Upper lobe of left lung (tissue), 6 donors: Measurements from ENCODE around the gene NBPF4. TPM values are rescaled to one million over a fixed set of nuclear protein-coding genes. Genes with fewer than 3 reads are reported as not detected.
"Not testable (repeated sequence)": the region's sequence is repeated elsewhere in the genome, so short reads cannot be mapped to it uniquely, and the experiment has no call there.

Experiments
- ATAC-seq, 2 donors: fragments of 200-7000 bp; cut with Tn5 transposase; one replicate each; pipeline ENCODE4 v1.9.1; 2022; ENCODE audit warnings: mild to moderate bottlenecking in 2 of 2, moderate library complexity in 2 of 2; ENCODE audit not compliant: low FRiP score in 2 of 2
- DNase-seq, 2 donors: peaks; one replicate each; pipeline ENCODE4 v3.0.0-alpha.2; 2019 to 2020
- H3K27ac ChIP-seq, 4 donors: fragments of 200-600 bp; sonication (generic); one replicate each; pipeline ENCODE4 v1.5.1; 2016 to 2019
- H3K27me3 ChIP-seq, 4 donors: fragments of 200-600 bp; sonication (generic); one replicate each; pipeline ENCODE4 v1.5.1; 2017 to 2019
- H3K36me3 ChIP-seq, 4 donors: fragments of 200-600 bp; sonication (generic); one replicate each; pipeline ENCODE4 v1.5.1; 2016 to 2019
- H3K4me1 ChIP-seq, 4 donors: fragments of 200-600 bp; sonication (generic); one replicate each; pipeline ENCODE4 v1.5.1; 2018 to 2019
- H3K4me3 ChIP-seq, 4 donors: fragments of 200-600 bp; sonication (generic); one replicate each; pipeline ENCODE4 v1.5.1; 2017 to 2019; ENCODE audit warnings: mild to moderate bottlenecking in 2 of 4, moderate library complexity in 1 of 4
- H3K9me3 ChIP-seq, 4 donors: fragments of 200-600 bp; sonication (generic); one replicate each; pipeline ENCODE4 v1.5.1; 2018 to 2019
- WGBS, 2 donors: methylation state at CpG; one replicate each; pipeline ENCODE4 v1.1.5; 2017 to 2018; 5-methylcytosine and 5-hydroxymethylcytosine counted together
- total RNA-seq, 6 donors: library from RNA; depleted of rRNA in 4 of 6; stranded (reverse); fragments of >200 nt in 4 of 6; gene quantifications; one replicate each; pipeline versions ENCODE4 v1.1.0 to v1.2.1, GENCODE V29; 2016 to 2021
- donor health status: DM: no; HTN: no; CAD: no; lungs with moderate emphysema.
- donor health status: DM: no; HTN: yes; CAD: no; lungs with severe emphysema.

NBPF4 gene, protein sequence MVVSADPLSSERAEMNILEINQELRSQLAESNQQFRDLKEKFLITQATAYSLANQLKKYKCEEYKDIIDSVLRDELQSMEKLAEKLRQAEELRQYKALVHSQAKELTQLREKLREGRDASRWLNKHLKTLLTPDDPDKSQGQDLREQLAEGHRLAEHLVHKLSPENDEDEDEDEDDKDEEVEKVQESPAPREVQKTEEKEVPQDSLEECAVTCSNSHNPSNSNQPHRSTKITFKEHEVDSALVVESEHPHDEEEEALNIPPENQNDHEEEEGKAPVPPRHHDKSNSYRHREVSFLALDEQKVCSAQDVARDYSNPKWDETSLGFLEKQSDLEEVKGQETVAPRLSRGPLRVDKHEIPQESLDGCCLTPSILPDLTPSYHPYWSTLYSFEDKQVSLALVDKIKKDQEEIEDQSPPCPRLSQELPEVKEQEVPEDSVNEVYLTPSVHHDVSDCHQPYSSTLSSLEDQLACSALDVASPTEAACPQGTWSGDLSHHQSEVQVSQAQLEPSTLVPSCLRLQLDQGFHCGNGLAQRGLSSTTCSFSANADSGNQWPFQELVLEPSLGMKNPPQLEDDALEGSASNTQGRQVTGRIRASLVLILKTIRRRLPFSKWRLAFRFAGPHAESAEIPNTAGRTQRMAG
- total RNA-seq = not detected

DNA sequence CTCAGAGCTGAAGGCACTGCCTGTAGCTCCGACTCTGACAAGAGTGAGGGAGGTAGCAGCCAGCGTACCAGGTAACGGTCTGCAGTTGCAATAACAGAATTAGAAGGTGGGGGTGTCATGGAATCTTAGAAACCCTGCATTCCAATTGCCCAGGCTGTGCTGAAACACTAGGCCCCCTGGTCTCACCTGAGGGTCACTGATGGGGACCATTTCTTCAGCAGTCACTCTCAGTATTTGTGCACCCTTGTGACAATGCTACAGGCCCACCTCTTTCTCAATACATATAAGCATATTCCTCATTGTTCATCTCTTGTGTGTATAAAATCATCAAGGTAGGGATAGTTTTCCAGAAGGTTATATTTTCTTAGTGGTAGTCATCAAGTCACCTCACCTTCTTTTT, at the start of gene NBPF4:
TSS of gene NBPF4 (minus strand) at position 101 of the 400 bp plus-strand sequence. CDS start 315 bp downstream, outside the sequence.
- no CpG with 5 or more reads among the region's 3 CpGs for WGBS, 2 donors
- DNase-seq, ATAC-seq, H3K4me1 ChIP-seq, H3K9me3 ChIP-seq, H3K4me3 ChIP-seq, H3K36me3 ChIP-seq, H3K27me3 ChIP-seq, H3K27ac ChIP-seq: not testable (repeated sequence)

DNA sequence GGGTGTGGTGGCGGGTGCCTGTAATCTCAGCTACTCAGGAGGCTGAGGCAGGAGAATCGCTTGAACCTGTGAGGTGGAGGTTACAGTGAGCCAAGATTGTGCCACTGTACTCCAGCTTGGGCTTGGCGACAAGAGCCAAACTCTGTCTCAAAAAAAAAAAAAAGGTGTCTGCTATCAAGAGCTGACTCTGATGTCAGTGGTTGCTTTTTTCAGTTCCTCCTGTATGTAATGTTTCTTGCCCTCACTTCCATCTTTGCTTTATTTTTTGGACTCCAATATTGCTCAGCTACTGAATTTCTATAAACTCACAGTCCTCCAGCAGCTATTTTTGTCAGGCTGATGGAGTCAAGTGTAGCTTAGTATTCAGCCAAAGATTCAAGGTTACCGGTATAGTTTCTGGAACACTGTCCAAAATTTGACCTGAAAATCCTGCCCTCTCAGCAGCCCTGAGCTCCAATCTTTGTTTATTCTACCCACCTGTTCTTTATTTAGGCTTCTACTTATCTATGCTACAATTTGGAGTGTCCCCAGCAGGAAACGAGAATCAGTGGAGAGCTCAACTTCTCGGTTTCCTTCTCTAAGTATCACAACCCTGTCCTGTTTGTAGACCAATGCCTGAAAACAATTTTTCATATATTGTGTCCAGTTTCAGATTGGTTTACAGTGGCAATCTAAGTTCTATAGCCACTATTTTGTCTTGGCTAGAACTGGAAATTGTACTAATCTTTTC, 38.8 kb upstream of the NBPF4 start:
- not testable (repeated sequence) for ATAC-seq, H3K36me3 ChIP-seq, H3K9me3 ChIP-seq, H3K27me3 ChIP-seq, DNase-seq, H3K4me1 ChIP-seq, H3K27ac ChIP-seq, H3K4me3 ChIP-seq
- WGBS, 2 donors = no CpG with 5 or more reads among the region's 6 CpGs

DNA sequence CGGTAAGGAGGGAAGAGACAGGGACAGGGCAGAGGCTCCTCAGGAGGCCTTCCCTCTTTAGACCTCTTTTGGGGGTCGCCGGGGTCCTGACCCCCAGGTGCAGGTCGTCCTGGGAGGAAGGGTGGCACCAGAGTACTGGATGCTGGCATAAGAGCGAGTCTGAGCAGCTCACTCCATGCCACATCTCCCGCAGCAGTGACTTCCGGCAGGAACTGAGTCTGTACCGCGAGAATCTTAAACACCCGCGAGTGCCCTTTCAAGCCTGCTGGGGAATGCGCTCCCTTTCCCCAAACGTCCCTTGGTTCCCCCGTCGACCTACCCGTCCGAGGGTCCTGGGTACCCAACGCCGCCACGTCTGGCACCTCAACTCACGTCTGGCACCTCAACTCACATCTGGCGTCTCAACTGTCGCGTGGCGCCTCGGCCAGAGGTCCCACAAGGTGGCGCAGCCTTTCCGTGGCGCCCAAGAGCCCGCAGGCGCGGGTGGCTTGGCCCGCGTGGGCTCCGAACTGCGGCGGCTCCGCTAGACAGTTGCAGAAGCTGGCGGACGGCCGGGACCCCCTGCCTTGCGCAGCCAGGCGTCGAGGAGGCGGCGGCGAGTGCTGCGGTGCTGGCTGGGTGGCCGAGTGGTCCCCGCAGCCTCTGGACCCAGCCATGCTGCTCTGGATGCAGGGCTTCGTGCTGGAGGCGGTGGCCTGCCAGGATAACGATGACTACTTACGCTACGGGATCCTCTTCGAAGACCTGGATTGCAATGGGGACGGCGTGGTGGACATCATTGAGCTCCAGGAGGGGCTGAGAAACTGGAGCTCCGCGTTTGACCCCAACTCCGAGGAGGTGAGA, 28.8 kb upstream of the NBPF4 start:
- not testable (repeated sequence) for H3K4me1 ChIP-seq, H3K27ac ChIP-seq, H3K27me3 ChIP-seq, H3K9me3 ChIP-seq, H3K36me3 ChIP-seq, H3K4me3 ChIP-seq, DNase-seq
- peak in 1 of 2 donors; percentile 47 for ATAC-seq
- WGBS, 2 donors = no CpG with 5 or more reads among the region's 61 CpGs

DNA sequence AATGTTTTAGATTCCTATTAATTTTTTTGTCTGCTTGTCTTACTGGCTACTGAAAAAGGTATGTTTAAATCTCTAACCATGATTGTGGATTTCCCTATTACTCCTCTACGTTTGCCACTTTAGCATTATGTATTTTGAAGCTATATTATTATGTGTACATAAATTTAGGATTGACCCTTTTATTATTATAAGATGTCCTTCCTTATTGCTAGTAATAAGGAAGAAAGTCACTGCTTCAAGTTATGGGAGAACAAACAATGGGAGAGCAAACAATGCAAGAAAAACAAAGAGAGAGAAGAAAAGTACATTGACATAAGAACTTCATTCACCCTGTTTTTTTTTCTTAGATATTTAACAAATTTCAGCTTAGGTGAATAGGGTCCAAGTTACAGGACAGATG, 23.2 kb upstream of the NBPF4 start:
- H3K27ac ChIP-seq, H3K36me3 ChIP-seq, ATAC-seq, H3K27me3 ChIP-seq, H3K4me3 ChIP-seq, DNase-seq, H3K9me3 ChIP-seq, H3K4me1 ChIP-seq: not testable (repeated sequence)
- WGBS, 2 donors = 50% methylated on average over 1 of the region's 1 CpG; no CpG with 5 or more reads in 1 of the 2 donors

DNA sequence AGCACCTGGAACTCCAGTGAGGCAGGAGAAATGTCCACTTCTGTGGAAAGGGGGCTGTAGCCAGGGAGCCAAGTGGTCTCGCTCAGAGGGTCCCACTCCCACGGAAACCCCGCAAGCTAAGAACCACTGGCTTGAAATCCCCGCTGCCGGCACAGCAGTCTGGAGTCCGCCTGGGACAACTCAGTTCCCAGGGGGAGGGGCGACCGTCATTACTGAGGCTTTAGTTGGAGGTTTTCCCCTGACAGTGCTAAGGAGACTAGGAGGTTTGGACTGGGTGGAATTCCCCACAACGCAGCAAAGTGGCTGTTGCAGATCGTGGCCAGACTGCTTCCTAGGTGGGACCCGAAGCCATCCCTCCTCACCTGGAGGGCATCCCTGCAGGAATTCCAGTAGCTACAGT, 18.1 kb upstream of the NBPF4 start:
- H3K36me3 ChIP-seq, H3K9me3 ChIP-seq, H3K27me3 ChIP-seq, H3K4me1 ChIP-seq, H3K27ac ChIP-seq, ATAC-seq, H3K4me3 ChIP-seq, DNase-seq: not testable (repeated sequence)
- WGBS, 2 donors = no CpG with 5 or more reads among the region's 11 CpGs

DNA sequence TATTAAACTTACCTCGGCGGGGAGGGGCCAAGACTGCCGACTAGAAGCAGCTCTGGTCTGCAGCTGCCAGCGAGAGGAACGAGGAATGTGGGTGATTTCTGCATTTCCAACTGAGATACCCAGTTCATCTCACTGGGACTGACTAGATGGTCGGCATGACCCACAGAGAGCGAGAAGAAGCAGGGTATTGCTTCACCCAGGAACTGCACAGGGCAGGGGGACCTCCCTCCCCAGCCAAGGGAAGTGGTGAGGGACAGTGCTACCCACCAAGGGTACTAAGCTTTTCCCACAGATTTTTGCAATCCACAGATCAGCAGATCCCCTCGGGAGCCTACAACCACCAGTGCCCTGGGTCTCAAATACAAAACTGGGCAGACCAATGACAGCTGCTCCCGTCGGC, 17.6 kb upstream of the NBPF4 start:
- WGBS, 2 donors = no CpG with 5 or more reads among the region's 10 CpGs
- H3K4me1 ChIP-seq, DNase-seq, H3K9me3 ChIP-seq, ATAC-seq, H3K27me3 ChIP-seq, H3K4me3 ChIP-seq, H3K36me3 ChIP-seq, H3K27ac ChIP-seq: not testable (repeated sequence)

DNA sequence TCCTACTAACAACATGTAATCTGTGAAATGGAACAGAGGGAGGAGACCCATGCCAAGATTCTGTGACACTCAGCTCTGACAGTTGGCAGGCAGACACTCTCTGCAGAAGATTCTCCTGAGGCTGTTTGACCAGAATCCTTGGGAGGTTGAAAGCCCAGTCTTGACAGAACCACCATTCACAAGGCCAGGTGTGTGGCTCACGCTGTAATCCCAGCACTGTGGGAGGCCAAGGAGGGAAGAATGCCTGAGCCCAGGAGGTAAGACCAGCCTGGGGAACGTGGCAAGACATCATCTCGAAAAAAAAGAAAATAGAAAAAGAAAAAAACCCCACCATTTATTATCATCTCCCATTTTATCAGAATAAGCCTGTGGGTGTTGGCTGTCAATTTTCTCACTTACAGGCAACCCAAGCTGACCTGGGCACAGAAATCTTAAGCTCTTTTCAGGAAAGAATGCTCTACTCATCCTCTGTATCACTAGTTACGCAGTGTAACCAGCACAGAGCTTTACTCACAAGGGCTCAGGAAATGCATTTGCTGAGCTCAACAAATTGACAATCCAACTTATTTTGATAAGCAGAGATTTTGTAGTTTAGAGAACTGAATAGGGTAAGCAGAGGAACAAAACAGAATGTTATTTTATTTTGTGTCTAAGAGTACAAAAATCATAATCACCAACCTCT, 16.8 kb upstream of the NBPF4 start:
- DNase-seq, H3K4me3 ChIP-seq, H3K27me3 ChIP-seq, ATAC-seq, H3K9me3 ChIP-seq, H3K4me1 ChIP-seq, H3K27ac ChIP-seq, H3K36me3 ChIP-seq: not testable (repeated sequence)
- WGBS, 2 donors = no CpG with 5 or more reads among the region's 4 CpGs

DNA sequence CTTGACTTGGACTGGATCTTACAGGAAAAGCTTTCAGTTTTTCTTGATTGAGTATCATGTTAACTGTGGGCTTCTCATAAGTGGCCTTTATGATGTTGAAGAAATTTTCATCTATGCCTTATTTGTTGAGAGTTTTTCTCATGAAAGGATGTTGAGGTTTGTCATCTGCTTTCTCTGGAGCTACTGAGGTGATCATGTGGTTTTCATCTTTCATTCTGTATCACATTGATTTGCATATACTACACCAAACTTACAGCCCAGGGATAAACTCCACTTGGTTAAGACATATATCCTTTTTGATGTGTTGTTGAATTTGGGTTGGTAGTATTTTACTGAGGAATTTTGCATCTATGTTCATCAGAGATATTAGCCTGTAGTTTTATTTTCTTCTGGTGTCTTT, 11.6 kb upstream of the NBPF4 start:
- DNase-seq, H3K27me3 ChIP-seq, ATAC-seq, H3K27ac ChIP-seq, H3K9me3 ChIP-seq, H3K36me3 ChIP-seq, H3K4me3 ChIP-seq, H3K4me1 ChIP-seq: not testable (repeated sequence)

DNA sequence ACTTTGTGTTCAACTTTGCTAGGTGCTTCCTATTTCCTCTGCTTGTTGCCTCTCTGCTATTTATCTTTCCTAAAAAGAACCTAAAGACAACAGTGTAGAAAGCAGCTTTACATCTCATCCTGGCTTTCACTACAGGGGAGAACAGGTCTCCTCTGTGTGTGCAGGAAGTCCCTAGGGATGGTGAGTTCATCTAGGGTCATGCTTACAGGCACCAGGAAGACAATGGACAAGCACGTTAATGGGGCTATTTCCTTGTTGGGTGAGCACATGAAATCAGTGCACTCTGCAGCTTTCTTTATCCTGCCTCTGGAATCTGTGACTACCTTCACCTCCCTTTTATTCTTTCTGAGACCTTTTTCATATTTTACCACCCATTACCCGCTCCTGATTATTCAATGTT, 4.5 kb downstream of the NBPF4 start:
- WGBS, 2 donors = no CpG with 5 or more reads among the region's 2 CpGs

DNA sequence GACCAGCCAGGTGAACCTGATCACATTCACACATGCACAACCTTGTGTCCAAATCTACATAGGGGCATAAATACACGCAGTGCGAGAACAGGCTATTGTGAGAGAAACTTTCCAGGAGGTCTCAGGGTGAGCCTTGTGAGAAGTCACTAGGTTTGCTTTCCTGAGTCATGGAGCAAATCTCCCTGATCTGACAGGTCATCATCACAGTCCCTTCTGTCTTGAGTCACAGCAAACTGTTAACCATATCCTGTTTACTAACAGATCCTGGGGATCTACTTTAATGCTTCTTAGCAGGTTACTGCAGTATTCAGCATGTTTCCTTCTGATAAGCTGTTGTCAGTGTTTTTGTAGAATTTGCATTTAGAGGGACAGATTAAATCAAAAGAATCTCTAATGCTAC, 8.6 kb downstream of the NBPF4 start:
- WGBS, 2 donors = no CpG with 5 or more reads among the region's 2 CpGs
- DNase-seq, H3K27me3 ChIP-seq: not testable (repeated sequence)

More for the DNA sequence above, 4.5 kb downstream of the NBPF4 start:
- H3K9me3 ChIP-seq, H3K27me3 ChIP-seq, ATAC-seq, H3K4me1 ChIP-seq, H3K27ac ChIP-seq, H3K36me3 ChIP-seq, DNase-seq, H3K4me3 ChIP-seq: not testable (repeated sequence)

DNA sequence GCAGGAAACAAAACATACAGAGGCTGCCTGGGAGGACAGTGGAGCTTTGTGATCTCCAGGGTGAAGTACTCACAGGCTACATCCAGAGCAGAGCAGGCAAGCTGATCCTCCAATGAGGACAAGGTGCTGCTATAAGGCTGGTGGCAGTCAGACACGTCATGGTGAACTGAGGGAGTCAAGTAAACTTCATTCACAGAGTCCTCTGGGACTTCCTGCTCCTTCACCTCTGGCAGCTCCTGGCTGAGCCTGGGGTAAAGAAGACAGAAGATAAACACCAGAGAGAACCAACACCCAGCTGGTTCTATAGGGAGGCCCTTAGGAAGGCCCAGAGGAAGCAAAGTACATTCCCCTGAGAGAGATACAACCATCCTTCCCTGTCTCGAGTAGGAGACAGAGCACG, 11.7 kb downstream of the NBPF4 start:
- not testable (repeated sequence) for ATAC-seq

More for the DNA sequence above, 8.6 kb downstream of the NBPF4 start:
- not testable (repeated sequence) for H3K36me3 ChIP-seq, H3K9me3 ChIP-seq, ATAC-seq, H3K4me1 ChIP-seq, H3K27ac ChIP-seq, H3K4me3 ChIP-seq

DNA sequence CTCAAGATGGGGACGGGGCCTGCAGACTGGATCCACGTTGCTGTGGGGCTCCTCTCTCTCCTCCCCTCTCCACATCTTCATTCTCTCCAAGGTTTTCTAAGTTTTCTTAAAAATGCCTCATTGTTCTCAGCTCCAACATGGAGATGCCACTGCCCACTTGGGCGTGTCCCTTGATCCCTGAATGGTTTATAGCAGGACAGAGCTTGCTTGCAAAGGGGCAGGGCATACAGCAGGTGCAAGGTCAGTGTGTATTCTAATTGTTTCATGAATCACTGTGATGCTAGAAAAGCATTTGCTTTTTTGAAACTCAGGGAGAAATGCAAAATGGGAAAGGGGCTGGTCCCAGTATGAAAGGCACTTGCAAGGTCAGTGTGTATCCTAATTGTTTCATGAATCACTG, 13.9 kb downstream of the NBPF4 start:
- not testable (repeated sequence) for DNase-seq, H3K4me1 ChIP-seq, H3K9me3 ChIP-seq, ATAC-seq, H3K4me3 ChIP-seq, H3K36me3 ChIP-seq, H3K27ac ChIP-seq, H3K27me3 ChIP-seq
- WGBS, 2 donors = no CpG with 5 or more reads among the region's 3 CpGs

More for the DNA sequence above, 11.7 kb downstream of the NBPF4 start:
- H3K4me1 ChIP-seq, H3K27me3 ChIP-seq, H3K4me3 ChIP-seq, H3K36me3 ChIP-seq, DNase-seq, H3K9me3 ChIP-seq, H3K27ac ChIP-seq: not testable (repeated sequence)
- no CpG with 5 or more reads among the region's 3 CpGs for WGBS, 2 donors
